Parathyroid adenoma (tissue), 2 donors: ENCODE results near the gene RNF141.

Experiments used
- H2AFZ ChIP-seq: fragments of 300-600 bp; sonication (generic); one replicate; pipeline ENCODE4 v1.7.0; 2017; ENCODE audit warnings: antibody characterized with exemption, mild to moderate bottlenecking
- H3K27ac ChIP-seq: fragments of 300-600 bp; sonication (generic); one replicate; pipeline ENCODE4 v1.7.0; 2017
- H3K27me3 ChIP-seq: fragments of 300-600 bp; sonication (generic); one replicate; pipeline ENCODE4 v1.7.0; 2017; ENCODE audit warnings: low read length; ENCODE audit not compliant: control insufficient read depth, insufficient read depth
- H3K36me3 ChIP-seq: fragments of 300-600 bp; sonication (generic); one replicate; pipeline ENCODE4 v1.7.0; 2017; ENCODE audit warnings: low read length; ENCODE audit not compliant: control insufficient read depth, insufficient read depth
- H3K4me1 ChIP-seq: fragments of 300-600 bp; sonication (generic); one replicate; pipeline ENCODE4 v1.7.0; 2017; ENCODE audit warnings: control low read depth
- H3K4me2 ChIP-seq: fragments of 300-600 bp; sonication (generic); one replicate; pipeline ENCODE4 v1.7.0; 2017; ENCODE audit warnings: low read length
- H3K4me3 ChIP-seq: fragments of 300-600 bp; sonication (generic); one replicate; pipeline ENCODE4 v1.7.0; 2017; ENCODE audit warnings: low read depth, low read length
- H3K79me2 ChIP-seq: fragments of 300-600 bp; sonication (generic); one replicate; pipeline ENCODE4 v1.7.0; 2017; ENCODE audit warnings: control low read depth
- H3K9ac ChIP-seq: fragments of 300-600 bp; sonication (generic); one replicate; pipeline ENCODE4 v1.7.0; 2017; ENCODE audit warnings: mild to moderate bottlenecking
- H3K9me3 ChIP-seq: fragments of 300-600 bp; sonication (generic); one replicate; pipeline ENCODE4 v1.7.0; 2017; ENCODE audit warnings: low read length; ENCODE audit not compliant: control insufficient read depth
- CTCF ChIP-seq: fragments of 300-600 bp; sonication (generic); IDR thresholded peaks from one replicate; pipeline ENCODE4 v1.7.0; 2017; ENCODE audit warnings: antibody characterized with exemption, mild to moderate bottlenecking
- donor health status: primary hyperparathyroidism.

The RNF141 gene

GRCh38 chr11:10567446-10567845, 26.5 kb upstream of the RNF141 start:
- Histone ChIP-seq H3K9ac (no peak overlapping the region), H3K4me1 (no peaks in the 10 kb centered on the region), H3K79me2 (no peaks in the 10 kb centered on the region), H3K9me3 (no peaks in the 10 kb centered on the region), H3K4me2 (no peak overlapping the region), H3K36me3 (no peaks in the 10 kb centered on the region), H3K4me3 (no peak overlapping the region), H3K27ac (no peak overlapping the region), H2AFZ (no peak overlapping the region), H3K27me3 (no peaks in the 10 kb centered on the region)
- TF ChIP-seq CTCF, result no peak

- H2AFZ ChIP-seq, result no peak overlapping the region
- no peaks in the 10 kb centered on the region for H3K36me3 ChIP-seq
- no peaks in the 10 kb centered on the region for H3K4me1 ChIP-seq
- H3K27me3 ChIP-seq, result no peaks in the 10 kb centered on the region
- H3K4me3 ChIP-seq, result no peak overlapping the region
- no peak overlapping the region for H3K4me2 ChIP-seq
- no peak overlapping the region for H3K9ac ChIP-seq
- H3K27ac ChIP-seq, result no peak overlapping the region
- H3K9me3 ChIP-seq, result no peaks in the 10 kb centered on the region
- TF ChIP-seq CTCF, result no peak
- no peaks in the 10 kb centered on the region for H3K79me2 ChIP-seq
Measured at GRCh38 chr11:10566257-10566957, 25.4 kb upstream of the RNF141 start.

GRCh38 chr11:10565493-10565892, 24.5 kb upstream of the RNF141 start:
- Histone ChIP-seq H3K4me2 (no peak overlapping the region), H3K27ac (no peak overlapping the region), H3K4me1 (no peaks in the 10 kb centered on the region), H3K79me2 (no peaks in the 10 kb centered on the region), H3K36me3 (no peaks in the 10 kb centered on the region), H3K27me3 (no peaks in the 10 kb centered on the region), H2AFZ (no peak overlapping the region), H3K9ac (no peak overlapping the region), H3K9me3 (no peaks in the 10 kb centered on the region), H3K4me3 (no peak overlapping the region)
- no peak for TF ChIP-seq CTCF

GRCh38 chr11:10564696-10565318, 23.8 kb upstream of the RNF141 start:
- Histone ChIP-seq H3K4me1 (no peaks in the 10 kb centered on the region), H3K79me2 (no peaks in the 10 kb centered on the region), H3K27ac (no peak overlapping the region), H3K36me3 (no peaks in the 10 kb centered on the region), H3K9ac (no peak overlapping the region), H2AFZ (no peak overlapping the region), H3K4me3 (no peak overlapping the region), H3K27me3 (no peaks in the 10 kb centered on the region), H3K4me2 (no peak overlapping the region), H3K9me3 (no peaks in the 10 kb centered on the region)
- peak; percentile 30 for TF ChIP-seq CTCF

- no peak overlapping the region for H3K4me2 ChIP-seq
- H3K27ac ChIP-seq, result no peak overlapping the region
- no peaks in the 10 kb centered on the region for H3K36me3 ChIP-seq
- no peaks in the 10 kb centered on the region for H3K4me1 ChIP-seq
- no peak overlapping the region for H2AFZ ChIP-seq
- no peaks in the 10 kb centered on the region for H3K79me2 ChIP-seq
- no peaks in the 10 kb centered on the region for H3K27me3 ChIP-seq
- H3K9ac ChIP-seq, result no peak overlapping the region
- no peak overlapping the region for H3K4me3 ChIP-seq
- H3K9me3 ChIP-seq, result no peaks in the 10 kb centered on the region
- TF ChIP-seq CTCF, result no peak
Measured at GRCh38 chr11:10564030-10564429, 23.0 kb upstream of the RNF141 start.
